Hematopoietic multipotent progenitor cell treated with erythropoietin and hydrocortisone succinate and interleukin-3 and kit ligand, for 15 days (in vitro differentiated cells): ENCODE measurements around the gene PHLDA2.

Experiments used
- DNase-seq: peaks from one replicate; pipeline ENCODE4 v3.0.0-alpha.2; 2015; ENCODE audit warnings: low spot score

Gene PHLDA2

GRCh38 chr11:2928605-2929530 lies at the start of gene PHLDA2:
TSS of gene PHLDA2 (minus strand) at chr11:2929420. CDS start at chr11:2929364, 56 bp downstream.
- DNase-seq = peak; percentile 21

GRCh38 chr11:2977113-2977512 lies 47.9 kb upstream of the PHLDA2 start:
- no peak for DNase-seq

GRCh38 chr11:2976294-2977063 lies 47.3 kb upstream of the PHLDA2 start:
- DNase-seq = no peak

GRCh38 chr11:2975594-2975993 lies 46.4 kb upstream of the PHLDA2 start:
- peak; percentile 70 for DNase-seq

- DNase-seq = no peak
These were observed 45.1 kb upstream of the PHLDA2 start for GRCh38 chr11:2974272-2974671.

- DNase-seq = no peak
These were observed 39.2 kb upstream of the PHLDA2 start for GRCh38 chr11:2968341-2968900.

GRCh38 chr11:2964782-2965181 lies 35.6 kb upstream of the PHLDA2 start:
- DNase-seq = no peak

GRCh38 chr11:2963761-2964160 lies 34.5 kb upstream of the PHLDA2 start:
- DNase-seq = peak; percentile 87

GRCh38 chr11:2963112-2963754 lies 34.0 kb upstream of the PHLDA2 start:
- peak; percentile 39 for DNase-seq

- no peak for DNase-seq
These were observed 31.9 kb upstream of the PHLDA2 start for GRCh38 chr11:2961080-2961479.

GRCh38 chr11:2960139-2960538 lies 30.9 kb upstream of the PHLDA2 start:
- DNase-seq = no peak

- DNase-seq = no peak
These were observed 29.0 kb upstream of the PHLDA2 start for GRCh38 chr11:2958251-2958650.

- no peak for DNase-seq
These were observed 26.8 kb upstream of the PHLDA2 start for GRCh38 chr11:2955906-2956476.

- no peak for DNase-seq
These were observed 25.0 kb upstream of the PHLDA2 start for GRCh38 chr11:2954263-2954662.

GRCh38 chr11:2952290-2952689 lies 23.1 kb upstream of the PHLDA2 start:
- no peak for DNase-seq

GRCh38 chr11:2951231-2952110 lies 22.3 kb upstream of the PHLDA2 start:
- no peak for DNase-seq

GRCh38 chr11:2950825-2951224 lies 21.6 kb upstream of the PHLDA2 start:
- no peak for DNase-seq

- no peak for DNase-seq
These were observed 20.7 kb upstream of the PHLDA2 start for GRCh38 chr11:2949920-2950319.

- no peak for DNase-seq
These were observed 18.5 kb upstream of the PHLDA2 start for GRCh38 chr11:2947744-2948143.

- no peak for DNase-seq
These were observed 16.6 kb upstream of the PHLDA2 start for GRCh38 chr11:2945757-2946287.
